Stimulated activated CD4-positive, alpha-beta T cell treated with anti-CD3 and anti-CD28 coated beads, Interleukin-1b, Interleukin-23, amount 100 ng/mL, for 48 hours (primary cell): Measurements from ENCODE around the gene KICS2.
"Not testable (repeated sequence)": the region's sequence is repeated elsewhere in the genome, so short reads cannot be mapped to it uniquely, and the experiment has no call there.

Experiments used
- DNase-seq: peaks from one replicate; pipeline ENCODE4 v3.0.0-alpha.2; 2020

KICS2 gene

GRCh38 chr12:64212119-64212746 is 9.9 kb downstream of the KICS2 start:
- DNase-seq: no peak

DNA sequence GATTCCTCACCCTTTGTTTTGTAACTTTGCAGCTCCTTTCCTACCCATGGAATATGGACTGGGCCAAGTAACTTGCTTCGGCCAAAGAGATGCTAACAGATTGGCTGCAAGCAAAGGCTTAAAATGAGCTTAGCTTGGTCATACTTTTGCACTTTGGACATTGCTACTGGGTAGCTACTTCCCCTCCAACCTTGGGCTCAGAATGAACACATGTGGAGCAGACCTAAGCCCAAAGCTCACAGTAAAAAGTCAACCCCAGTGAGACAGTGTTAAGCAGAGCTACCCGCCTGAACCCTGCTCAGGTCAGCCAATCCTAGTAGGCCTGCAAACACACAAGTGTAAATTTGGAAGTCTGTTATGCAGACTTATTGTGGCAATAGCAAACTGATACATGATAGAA is 14.6 kb downstream of the KICS2 start:
- DNase-seq: no peak

DNA sequence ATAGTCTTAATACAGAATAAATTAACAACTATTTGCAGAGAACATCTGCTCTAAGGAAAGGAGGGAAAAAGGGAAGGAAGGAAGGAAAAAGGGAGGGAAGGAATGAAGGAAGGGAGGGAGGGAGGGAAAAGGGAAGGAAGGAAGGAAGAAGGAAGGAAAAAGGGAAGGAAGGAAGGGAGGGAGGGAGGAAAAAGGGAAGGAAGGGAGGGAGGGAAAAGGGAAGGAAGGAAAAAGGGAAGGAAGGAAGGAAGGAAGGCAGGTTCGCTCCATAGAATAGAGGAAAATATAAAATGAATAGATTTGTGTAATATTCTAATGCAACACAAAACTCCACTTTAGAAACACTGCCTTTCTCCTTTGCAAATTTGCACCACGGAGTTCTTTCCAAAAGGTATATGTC is 16.6 kb downstream of the KICS2 start:
- DNase-seq: no peak

DNA sequence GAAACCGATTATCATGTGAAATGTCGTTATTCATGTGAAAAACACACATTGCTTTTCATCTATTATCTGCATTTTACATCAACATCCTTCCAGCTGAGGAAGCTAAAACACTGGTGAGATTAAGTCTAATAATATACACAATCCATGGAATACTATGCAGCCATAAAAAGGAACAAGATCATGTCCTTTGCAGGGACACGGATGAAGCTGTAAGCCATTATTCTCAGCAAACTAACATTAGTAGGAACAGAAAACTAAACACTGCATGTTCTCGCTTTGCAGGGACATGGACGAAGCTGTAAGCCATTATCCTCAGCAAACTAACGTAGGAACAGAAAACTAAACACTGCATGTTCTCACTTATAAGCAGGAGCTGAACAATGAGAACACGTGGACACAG is 18.3 kb downstream of the KICS2 start:
- DNase-seq: no peak

DNA sequence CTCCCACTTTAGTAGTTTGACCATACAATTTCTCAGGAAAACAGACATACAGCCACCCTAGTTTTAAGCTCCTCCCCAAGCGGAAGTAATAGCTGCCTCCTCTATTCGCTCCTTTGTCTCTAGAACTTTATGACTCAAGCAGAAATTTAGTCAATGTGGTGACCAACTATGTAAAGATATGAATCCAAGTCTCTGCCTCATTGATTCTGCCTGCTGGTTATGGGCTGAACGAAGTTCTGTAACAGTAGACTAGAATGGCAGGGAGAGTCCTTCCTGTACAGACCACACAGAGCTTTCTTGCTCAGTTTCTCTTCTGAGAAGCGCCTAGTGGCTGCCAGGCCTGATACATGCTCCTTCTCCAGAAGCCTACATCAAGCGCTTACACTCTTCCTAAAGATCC is 19.1 kb downstream of the KICS2 start:
- DNase-seq: no peak

GRCh38 chr12:64195841-64196240 is 26.3 kb downstream of the KICS2 start:
- DNase-seq: not testable (repeated sequence)

GRCh38 chr12:64194333-64195149 is 27.6 kb downstream of the KICS2 start:
- DNase-seq: no peak

- DNase-seq: no peak
Measured at GRCh38 chr12:64193931-64194330, 28.2 kb downstream of the KICS2 start.

- DNase-seq: no peak
Measured at GRCh38 chr12:64192644-64193444, 29.3 kb downstream of the KICS2 start.

- DNase-seq: no peak
Measured at GRCh38 chr12:64190140-64190539, 32.0 kb downstream of the KICS2 start.

- no peak for DNase-seq
Measured at GRCh38 chr12:64189530-64189929, 32.6 kb downstream of the KICS2 start.

DNA sequence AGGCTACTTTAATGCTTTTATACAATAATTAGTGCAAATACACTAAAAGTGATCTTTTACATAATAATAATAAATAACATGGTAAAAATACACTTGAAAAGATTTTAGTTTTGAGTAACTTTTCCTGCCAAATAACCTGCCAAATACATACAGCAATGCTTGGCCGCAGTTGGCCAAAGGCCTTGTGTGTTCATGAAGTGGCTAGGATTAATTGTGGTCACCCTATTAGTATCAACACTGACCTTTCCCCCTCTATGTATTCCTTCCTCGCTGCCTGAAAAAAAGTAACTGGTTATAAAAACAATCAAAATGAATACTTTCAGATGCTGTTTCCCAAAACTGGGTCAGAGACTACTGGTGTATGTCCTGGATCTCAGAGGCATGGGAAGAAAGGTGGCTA is 34.3 kb downstream of the KICS2 start:
- DNase-seq: no peak

DNA sequence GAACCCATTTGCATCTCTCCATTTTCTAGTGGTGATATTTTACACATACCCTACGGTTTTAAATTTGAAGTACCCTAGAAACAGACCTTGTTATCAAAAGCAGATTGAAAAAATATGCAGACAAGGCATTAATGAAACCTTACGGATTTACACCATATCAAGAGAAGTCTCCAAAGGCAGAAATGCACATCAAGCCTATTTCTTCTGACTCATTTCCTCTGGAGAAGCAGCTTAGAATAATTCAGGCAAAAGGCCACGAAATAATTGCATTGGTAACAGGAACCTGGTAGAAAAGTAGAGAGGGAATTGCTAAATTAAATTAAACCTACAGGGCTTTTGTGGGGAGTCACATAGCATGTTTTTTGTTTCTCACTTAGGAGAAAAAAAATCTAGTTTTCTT is 34.7 kb downstream of the KICS2 start:
- no peak for DNase-seq

DNA sequence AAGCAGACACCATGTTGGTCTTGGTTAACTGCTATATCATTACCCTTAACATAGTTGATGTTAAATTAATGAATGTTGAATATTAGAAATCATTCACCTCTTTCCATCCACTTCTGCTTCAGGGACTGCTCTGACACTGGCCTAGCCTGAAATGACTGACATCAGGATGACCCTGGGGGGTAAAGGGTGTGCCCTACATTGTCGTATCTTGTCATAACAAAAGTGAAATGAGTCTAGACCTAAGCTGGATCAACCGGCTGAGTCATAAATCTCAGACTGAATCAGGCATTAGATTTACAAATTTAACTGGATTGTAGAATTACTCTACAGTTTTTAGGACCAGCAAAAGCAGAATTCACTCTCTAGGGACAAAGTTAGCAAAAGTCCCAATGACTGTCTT is 35.3 kb downstream of the KICS2 start:
- DNase-seq: peak; percentile 35

- DNase-seq: no peak
Measured at GRCh38 chr12:64184216-64184615, 37.9 kb downstream of the KICS2 start.

GRCh38 chr12:64181430-64182291 is 40.4 kb downstream of the KICS2 start:
- DNase-seq: peak; percentile 7

GRCh38 chr12:64180951-64181350 is 41.1 kb downstream of the KICS2 start:
- DNase-seq: no peak

- DNase-seq: no peak
Measured at GRCh38 chr12:64178122-64178521, 44.0 kb downstream of the KICS2 start.

DNA sequence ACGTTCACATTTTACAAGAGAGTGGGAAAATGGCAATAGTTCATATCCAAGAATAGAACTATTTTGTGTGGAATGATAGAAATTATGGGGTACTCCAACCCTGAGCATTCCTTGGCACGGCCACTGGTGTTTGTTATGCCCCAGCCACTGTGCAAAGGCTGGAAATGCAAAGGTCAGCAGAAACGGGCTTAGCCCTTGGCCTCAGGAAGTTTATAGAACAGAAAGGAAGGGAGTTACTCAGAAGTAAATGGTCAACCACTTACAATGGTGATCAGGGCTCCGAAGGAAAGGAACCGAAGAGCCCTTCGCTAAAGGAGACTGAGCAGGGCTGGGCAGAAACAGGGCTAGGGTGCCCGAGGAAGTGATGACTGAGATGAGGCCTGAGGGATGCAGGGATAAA is 45.1 kb downstream of the KICS2 start:
- no peak for DNase-seq

DNA sequence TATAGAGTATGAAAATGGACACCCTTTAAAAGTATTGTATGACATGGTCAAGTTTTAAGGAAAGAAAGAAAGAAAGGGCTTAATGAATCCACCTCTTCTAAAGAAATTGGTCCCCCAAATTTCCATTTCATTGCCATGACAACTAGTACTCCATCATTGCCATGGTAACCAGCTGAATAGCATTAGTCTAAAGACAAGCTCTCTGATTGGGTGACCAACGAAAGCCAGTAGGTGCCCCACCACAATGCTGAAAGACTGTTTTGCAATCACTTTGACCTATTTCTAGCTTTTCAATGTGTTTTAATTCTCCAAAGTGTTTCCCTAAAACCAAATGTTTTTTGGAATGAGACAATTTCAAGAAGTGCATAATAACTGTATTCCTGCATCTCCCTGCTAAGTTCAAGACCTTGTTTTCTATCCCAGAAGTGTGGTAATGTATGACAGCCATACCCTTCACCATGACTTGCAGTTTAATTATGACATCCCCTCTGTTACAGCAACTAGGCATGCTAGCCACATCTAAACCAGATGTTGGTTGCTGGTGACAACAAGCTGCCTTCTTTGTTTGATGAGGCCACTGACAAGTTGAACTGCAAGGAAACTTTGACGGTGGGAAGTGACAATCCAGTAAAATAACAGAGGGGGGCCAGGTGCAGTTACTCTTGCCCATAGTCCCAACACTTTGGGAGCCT is 46.7 kb downstream of the KICS2 start:
- DNase-seq: no peak

DNA sequence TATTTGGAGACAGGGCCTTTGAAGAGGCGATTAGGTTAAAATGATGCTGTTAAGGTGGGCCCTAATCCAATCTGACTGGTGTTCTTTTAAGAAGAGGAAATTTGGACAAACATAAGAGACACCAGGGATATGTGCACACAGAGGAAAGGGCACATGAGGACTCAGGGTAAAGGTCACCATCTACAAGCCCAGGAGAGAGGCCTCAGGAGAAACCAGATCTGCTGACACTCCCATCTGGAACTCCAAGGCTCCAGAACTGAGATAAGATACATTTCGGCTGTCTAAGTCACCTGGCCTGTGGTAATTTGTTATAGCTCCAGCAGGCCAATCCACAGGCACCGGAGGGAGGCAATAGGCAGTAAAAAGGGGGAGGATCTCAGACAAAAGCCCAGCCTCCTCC is 48.6 kb downstream of the KICS2 start:
- no peak for DNase-seq
